ENCODE measurements around the gene SKOR1.

Gene SKOR1

GRCh38 chr15:67824976-67825880 is at the start of gene SKOR1:
SKOR1 (plus strand) TSS chr15:67825509; CDS start chr15:67825603, 94 bp downstream.
- no peak for DNase-seq

GRCh38 chr15:67775998-67776397 is 49.3 kb upstream of the SKOR1 start:
- DNase-seq, result no peak

DNA sequence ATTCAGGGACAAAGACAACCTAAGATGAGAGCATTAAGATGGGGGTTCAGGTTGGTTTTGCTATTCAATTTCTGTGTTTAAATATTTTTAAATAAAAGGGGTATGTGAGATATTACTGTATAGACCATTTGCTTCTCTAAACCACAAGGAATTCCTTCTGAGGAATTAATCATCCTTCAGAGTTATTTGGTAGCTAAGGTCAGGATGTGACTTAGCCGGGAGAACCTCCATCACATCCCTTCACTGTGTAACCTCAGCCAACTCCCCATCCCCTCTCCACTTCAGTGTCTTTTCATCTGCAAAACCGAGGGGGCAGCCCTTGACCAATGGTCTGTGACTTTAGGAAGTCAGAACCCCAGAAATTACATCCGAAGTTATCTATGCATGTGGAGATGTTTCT is 48.7 kb upstream of the SKOR1 start:
- DNase-seq, result no peak

GRCh38 chr15:67777071-67777470 is 48.2 kb upstream of the SKOR1 start:
- no peak for DNase-seq

DNA sequence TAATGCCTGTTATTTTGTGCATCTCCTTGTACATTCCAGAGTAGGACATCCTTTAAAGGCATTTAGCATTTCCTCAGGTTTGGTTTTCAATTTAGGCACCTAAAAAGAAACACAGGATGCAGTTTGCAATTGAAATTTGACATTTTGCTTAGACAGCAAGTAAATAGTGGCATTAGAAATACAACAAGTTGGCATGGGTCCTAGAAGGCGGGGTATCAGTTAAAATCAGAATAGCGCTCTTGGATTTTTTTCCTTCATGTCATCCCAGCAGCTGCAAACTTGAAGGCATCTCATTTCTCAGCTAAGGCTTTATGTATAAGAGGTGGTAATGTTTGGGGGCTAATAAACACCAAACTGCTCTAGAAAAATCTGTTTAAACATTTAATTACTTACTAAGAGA is 47.5 kb upstream of the SKOR1 start:
- no peak for DNase-seq

DNA sequence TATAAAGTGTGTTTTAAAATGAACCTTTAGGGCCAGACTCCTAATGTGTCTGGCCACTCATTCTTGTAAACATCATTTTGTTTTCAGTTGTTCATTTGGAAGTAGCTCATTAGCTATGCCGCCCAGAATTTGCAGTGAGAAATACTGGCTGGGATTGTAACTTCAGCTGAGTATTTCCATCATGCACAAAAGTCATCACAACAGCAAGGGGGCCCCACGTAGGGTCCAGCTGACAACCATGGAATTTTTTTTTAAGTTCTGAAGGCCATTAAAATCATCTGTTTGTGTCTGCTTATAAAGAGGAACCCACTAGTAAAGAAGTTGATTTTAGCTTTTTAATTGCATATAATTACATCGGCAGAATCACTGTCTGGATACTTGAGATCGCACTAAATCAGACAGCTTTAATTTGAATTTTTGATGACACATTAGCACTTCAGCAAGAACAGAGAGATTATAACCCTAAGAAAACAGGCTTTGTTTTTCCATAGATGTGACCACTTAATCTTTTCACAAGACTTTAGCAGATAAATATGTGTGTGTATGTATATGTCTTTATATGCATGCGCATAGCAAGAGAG is 46.3 kb upstream of the SKOR1 start:
- DNase-seq, result no peak

- no peak for DNase-seq
Measured at GRCh38 chr15:67779549-67780111, 45.7 kb upstream of the SKOR1 start.

DNA sequence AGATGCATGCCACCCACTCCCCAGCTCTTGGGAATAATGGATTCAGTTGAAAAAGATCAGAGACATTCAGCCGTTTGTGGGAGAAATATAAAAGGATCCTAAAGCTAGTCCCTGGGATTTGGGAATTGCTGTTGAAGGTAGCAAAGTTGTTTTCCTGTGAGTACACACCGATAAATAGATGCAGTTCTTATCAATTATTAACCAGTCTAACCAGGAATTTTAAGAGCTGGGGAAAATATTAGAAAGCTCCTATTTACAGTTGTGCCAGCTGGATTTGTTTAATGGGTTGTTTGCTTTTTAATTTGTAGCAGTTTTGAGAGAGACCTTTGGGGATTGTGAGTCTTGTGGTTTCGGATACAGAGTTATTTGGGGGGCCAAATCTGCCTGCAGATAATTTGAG is 44.2 kb upstream of the SKOR1 start:
- no peak for DNase-seq

DNA sequence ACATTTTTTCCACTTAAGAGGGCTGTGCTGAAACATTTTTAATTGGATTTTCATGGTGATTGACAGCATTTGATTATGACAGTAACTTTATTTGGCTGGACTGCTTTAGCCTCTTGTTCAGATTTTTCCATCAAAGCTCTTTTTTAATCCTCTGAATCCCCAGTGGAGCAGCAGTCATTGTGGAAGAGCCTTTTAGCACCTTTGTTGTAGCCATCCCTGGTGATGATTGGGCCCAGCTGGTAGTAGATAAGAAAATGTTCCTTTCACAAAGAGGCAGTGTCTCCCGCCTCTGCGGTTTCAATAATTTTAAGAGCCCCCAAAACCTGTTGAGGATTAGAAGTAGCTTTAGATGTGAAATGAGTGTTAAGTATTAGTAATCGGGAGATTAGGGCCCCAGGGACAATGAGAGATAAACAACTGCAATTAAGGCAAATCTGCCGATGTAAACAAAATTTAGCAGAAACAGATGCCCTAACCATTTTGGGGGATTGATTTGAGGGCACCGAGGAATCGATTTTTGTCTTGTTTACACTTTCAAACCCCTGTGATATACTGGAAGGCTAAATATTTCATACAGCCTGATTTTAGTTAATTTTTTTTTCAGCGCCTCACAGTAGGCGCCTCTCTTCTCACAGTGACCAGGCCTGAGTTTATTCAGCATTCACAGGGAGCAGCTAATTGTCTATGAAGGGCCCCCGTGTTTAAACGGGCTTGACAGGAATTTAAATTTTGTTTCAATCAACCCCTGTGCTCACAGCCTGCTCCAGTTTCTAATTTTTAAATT is 43.2 kb upstream of the SKOR1 start:
- no peak for DNase-seq

DNA sequence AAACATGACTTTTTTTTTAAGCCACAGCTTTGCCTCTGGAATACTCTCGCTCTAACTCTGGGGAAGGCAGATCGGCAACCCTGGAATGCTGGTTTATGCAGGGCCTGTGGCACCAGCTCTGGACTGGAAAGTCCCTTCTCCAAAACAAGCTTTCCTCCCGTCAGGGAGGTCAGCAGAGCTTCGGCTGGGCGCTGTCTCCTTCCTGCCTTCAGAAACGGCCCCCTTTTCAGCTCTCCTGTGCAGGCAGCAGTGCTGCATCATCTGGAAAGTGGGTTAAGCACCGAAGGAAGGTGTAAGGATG is 42.7 kb upstream of the SKOR1 start:
- DNase-seq, result no peak

GRCh38 chr15:67783303-67783702 is 42.0 kb upstream of the SKOR1 start:
- no peak for DNase-seq

DNA sequence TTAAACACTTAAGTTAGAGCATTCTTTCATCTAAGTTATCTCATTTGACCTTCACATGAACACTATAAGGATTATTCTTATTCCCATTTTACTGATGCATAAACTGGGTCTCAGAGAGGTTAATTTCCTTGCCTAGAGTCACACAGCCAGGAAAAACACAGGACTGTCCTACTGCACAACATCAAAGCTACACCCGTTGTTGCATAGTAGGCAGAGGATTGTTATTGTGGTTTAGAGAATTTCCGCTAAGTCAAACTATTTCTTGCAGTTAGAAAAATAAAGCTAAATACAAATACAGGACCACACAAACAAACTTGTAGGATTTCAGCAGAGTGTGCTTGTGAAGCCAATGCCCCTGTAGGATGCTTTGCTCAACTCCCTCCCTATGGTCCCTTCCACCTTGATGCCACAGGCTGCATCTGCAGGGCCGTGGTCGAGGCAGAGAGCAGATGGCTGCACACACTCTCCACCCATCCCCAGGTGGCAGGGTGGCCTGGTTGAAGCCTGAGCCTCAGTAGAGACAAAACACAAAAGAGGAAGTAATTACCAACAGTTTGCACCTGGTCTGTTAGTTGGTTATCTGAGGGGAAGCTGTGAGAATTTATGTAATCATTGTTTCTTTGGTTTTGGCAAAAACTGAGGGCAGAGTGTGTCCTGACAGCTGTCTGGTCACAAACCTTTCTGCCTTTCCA is 41.1 kb upstream of the SKOR1 start:
- no peak for DNase-seq

- DNase-seq, result no peak
Measured at GRCh38 chr15:67784856-67785430, 40.4 kb upstream of the SKOR1 start.

- no peak for DNase-seq
Measured at GRCh38 chr15:67785431-67785830, 39.9 kb upstream of the SKOR1 start.

- no peak for DNase-seq
Measured at GRCh38 chr15:67786646-67787045, 38.7 kb upstream of the SKOR1 start.

- DNase-seq, result no peak
Measured at GRCh38 chr15:67788986-67789385, 36.3 kb upstream of the SKOR1 start.

DNA sequence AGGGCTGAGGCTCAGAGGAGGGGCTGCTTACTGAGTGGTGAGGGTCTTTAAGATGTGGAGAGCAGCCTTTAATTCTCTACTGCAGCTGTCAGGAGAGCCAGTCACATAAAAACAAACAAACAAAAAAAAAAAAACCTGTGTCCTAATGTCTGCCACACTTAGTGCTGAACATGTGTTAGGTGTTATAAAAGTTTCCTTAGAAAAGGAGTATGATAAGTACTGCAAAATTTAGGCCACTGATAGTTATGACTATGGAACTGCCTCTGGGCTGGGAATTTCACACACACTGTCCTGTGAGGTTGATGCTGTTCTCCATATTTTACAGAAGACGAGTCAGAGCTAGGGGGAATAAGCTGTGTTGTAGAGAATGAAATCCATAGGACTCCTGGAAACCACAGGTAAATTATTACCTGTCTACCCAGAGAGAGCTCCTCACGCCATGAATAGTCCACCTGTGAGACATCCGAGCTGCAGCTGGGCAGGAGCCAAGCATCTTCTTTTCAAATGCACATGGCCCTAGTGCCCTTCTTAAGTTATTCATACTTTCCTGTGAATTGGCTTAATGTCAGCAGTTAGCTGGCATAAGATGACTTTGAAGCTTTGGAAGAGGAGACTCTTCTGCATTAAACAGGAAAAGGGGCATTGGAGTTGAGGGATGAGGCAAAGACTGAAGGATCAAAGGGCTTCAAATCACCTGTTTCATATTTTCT is 34.5 kb upstream of the SKOR1 start:
- DNase-seq, result no peak

- no peak for DNase-seq
Measured at GRCh38 chr15:67792250-67792942, 32.9 kb upstream of the SKOR1 start.

DNA sequence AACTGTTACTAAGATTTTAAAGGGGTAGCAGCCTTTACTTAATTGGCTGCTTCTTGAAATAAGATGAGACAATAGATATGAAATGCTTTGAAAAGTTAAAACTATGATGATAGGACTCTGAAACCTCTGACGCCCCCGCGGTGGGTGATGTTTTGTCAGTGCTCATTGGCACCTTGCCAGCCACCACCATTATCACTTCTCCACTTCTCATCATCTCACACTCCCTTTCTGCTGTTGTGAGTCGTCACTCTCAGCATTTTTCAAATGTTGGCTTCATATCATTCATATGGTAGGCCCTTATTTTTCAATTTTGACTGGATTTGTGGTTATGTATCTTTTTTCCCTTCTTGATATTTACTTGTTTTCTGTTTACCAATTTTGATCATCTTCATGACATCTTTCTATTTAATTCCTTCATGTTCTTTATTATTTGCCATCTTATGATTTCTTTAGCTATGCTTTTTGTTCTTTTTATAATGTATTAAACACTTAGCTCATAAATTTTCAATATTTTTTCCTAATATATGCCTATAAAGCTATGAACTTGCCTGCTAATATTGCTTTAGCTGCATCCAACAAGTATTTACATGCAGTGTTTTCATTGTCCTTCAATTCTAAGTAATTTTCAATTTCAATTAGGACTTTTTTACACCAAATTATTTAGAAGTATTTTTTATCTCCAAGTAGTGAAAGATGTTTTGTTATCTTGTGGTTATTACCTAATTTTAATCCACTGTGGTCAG is 30.3 kb upstream of the SKOR1 start:
- DNase-seq, result no peak
